HG03342 (cell line): ENCODE data around the gene FATE1.
A peak's percentile ranks its signal among the peaks of the same experiment; 100 is the strongest.
"Not testable (repeated sequence)": the region's sequence is repeated elsewhere in the genome, so short reads cannot be mapped to it uniquely, and the experiment has no call there.

Experiments
- ATAC-seq: cut with Tn5 transposase; IDR thresholded peaks from one replicate; pipeline ENCODE4 v1.9.1; 2021; ENCODE audit warnings: mild to moderate bottlenecking, moderate library complexity; ENCODE audit not compliant: unreplicated experiment

The FATE1 gene, protein sequence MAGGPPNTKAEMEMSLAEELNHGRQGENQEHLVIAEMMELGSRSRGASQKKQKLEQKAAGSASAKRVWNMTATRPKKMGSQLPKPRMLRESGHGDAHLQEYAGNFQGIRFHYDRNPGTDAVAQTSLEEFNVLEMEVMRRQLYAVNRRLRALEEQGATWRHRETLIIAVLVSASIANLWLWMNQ

DNA sequence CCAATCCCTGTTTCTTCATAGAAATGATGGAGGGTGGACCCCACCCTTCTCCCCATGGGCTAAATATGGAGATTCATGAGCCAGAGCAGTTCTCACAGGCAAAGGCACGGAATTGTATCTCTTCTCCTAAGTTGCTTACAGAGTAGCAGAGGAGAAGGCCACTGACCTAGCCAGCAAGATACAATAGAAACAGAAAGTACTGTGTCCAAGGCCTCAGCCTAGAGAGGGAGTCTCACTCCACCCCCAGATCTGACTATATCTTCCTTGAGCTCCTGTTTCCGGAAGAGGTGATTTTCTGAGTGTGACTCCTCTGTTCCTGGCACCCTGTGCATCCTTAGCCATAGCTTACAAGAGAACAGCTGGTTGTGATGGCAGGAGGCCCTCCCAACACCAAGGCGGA lies at the start of gene FATE1:
Gene FATE1 (plus strand): TSS at position 284 of the 400 bp plus-strand sequence. CDS start 85 bp downstream, at position 369.
- ATAC-seq, result no peak

DNA sequence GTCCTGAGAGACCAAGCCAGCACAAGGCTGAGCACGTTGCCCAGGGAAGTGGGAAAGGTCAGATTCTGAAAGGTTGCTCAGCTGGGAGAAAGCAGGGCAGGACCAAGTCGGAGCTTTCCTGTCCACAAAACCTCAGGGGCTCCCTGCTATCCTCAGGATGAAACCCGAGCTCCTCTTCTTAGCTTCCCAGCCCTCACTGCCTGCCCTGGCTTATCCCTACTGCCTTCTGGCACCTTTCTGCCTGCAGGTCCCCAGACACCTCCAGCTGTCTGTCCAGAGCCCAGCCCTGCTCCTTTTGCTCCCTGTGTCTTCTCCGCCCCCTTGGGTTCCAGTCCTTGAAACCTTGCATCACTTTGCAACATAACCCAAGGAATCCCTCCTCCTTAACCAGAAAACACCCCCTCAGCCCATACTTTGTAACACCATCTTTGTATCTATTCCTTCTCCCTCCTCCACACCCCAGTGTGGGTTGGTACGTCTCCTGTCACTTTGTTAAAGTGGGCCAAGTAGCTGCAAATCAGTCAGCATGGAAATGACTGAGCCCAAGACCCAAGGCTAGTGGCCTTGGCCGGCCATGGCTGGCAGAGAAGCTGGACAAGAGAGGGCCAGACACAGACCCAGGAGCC lies 40.6 kb upstream of the FATE1 start:
- no peak for ATAC-seq

GRCh38 chrX:151676196-151676595 lies 39.6 kb upstream of the FATE1 start:
- no peak for ATAC-seq

DNA sequence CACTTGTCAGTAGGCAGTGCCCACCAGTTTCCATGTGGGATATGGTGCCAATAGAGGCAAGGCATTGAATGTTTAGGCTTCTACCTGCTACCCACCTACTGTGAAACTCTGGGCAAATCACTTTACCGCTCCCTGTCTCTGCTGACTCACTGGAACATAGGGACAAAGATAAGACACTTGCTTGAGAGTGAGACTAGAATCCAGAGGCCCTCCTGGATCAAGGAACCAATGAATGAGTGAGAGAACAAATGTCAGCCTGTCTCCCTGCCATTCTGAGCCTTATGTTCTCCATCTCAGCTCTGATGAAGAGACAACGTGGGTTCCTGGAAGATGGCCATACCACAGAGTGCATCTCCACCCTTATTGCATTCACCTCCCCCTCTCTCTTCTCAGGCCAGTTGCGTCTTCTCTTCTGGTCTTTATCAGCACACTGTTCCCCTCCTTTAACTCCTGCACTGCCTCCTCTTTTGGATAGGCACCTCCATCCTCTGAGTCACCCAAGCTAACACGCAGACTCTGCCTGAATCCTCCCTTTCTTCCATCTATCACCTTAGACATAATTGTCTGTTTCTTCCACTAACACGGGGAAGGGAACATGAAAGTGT lies 35.9 kb upstream of the FATE1 start:
- no peak for ATAC-seq

DNA sequence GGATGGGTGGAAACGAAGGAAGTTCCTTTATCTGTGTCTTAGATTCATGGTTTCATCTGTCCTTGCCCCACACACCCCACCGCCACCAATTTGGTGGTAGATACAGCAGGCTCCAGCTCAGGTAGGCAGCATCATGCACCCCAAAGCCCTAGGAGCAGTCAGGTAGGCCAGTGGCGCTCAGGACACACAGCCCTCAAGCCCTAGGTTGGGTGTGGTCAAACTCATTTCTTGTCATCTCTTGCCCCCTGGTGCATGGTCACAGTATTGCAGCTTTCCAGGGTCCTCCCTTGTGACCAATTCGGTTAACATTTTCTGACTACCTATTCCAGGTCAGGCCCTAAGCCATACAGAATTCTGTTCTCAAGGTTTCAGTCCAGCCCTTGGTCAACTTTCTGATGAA lies 35.0 kb upstream of the FATE1 start:
- peak; percentile 95 for ATAC-seq

DNA sequence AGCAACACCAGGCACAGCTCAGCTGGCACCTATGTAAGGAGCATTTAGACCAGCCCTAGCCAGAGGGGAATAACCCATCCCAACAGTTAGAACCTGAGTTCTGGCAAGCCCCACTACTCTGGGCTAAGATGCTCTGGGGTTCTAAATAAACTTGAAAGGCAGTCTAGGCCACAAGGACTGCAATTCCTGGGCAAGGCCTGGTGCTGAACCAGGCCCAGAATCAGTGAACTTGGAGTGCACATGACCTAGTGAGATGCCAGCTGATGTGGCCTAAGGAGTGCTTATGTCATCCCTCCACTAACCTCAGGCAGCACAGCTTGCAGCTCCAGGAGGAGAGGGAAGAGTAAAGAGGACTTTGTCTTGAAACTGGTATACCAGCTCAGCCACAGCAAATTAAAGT lies 28.2 kb upstream of the FATE1 start:
- ATAC-seq, result no peak

- no peak for ATAC-seq
Measured at GRCh38 chrX:151688695-151689094, 27.1 kb upstream of the FATE1 start.

- ATAC-seq, result no peak
Measured at GRCh38 chrX:151692825-151693224, 23.0 kb upstream of the FATE1 start.

DNA sequence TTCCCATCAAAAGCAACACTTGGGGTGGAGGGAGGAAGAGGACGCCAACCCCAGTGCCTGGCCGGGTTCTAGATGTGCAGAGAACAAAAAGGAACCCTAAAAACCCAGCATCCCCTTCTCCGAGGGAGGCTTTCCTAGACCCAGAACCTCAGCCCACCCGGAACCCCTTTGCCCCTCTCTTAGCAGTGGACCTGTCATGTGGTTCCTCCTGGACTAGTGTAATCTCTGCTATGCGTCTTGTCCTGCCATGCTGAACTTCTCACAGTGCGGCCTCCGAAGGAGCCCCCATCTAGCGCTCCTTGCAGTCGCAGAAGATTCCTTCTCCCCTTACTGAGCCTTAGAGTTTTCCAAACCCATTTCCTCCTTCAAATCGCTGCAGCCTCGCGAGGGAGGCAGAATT lies 21.7 kb upstream of the FATE1 start:
- no peak for ATAC-seq

GRCh38 chrX:151694661-151695582 lies 20.9 kb upstream of the FATE1 start, which contains the start of gene PRRG3:
TSS of gene PRRG3 (plus strand) at chrX:151695458. CDS start at chrX:151698815, 3,357 bp downstream.
- ATAC-seq, result no peak

- ATAC-seq, result no peak
Measured at GRCh38 chrX:151695583-151696340, 20.1 kb upstream of the FATE1 start.

DNA sequence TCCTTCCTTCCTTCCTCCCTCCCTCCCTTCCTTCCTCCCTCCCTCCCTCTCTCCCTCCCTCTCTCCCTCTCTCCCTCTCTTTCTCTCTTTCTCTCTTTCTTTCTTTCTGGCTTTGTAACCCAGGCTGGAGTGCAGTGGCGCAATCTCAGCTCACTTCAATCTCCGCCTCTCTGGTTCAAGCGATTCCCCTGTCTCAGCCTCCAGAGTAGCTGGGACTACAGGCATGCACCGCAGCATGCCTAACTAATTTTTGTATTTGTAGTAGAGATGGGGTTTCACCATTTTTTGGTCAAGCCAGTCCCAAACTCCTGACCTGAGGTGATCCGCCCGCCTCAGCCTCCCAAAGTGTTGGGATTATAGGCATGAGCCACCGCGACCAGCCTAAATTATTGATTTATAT lies 18.8 kb upstream of the FATE1 start:
- not testable (repeated sequence) for ATAC-seq

DNA sequence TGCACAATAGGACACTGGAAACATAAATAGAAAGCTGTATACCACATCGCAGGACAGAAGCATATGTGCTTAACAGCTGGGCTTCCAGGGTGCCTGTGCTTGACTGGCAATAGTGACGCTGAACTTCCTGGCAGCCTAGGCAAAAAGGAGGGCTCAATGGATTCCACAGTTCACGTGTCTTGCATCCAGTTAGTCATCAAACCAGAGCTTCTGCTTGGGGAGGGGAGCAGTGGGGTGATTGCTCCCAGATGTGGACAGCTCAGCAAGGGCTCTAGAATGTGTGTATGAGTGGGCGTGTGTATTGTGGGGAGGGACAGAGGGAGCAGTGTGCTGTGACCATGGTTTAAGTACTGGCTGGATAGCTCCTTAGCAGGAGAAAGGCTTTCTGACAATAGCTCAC lies 18.3 kb upstream of the FATE1 start:
- no peak for ATAC-seq

- ATAC-seq, result no peak
Measured at GRCh38 chrX:151698485-151698884, 17.4 kb upstream of the FATE1 start.

DNA sequence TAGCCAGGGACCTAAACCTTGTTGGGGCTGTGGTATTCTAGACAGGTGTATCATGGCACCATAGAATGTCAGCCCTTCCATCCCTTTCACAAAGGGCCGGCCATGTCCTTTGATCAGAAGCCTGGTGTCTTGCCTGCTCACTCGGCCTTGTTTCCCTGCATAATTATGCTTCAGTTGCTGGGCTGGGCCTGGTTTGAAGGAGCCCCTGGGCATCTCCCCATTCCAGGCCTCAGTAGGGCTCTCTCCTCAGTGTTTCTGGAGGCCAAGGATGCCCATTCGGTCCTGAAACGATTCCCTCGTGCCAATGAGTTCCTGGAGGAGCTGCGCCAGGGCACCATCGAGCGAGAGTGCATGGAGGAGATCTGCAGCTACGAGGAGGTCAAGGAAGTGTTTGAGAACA lies 16.1 kb upstream of the FATE1 start:
- ATAC-seq, result no peak

DNA sequence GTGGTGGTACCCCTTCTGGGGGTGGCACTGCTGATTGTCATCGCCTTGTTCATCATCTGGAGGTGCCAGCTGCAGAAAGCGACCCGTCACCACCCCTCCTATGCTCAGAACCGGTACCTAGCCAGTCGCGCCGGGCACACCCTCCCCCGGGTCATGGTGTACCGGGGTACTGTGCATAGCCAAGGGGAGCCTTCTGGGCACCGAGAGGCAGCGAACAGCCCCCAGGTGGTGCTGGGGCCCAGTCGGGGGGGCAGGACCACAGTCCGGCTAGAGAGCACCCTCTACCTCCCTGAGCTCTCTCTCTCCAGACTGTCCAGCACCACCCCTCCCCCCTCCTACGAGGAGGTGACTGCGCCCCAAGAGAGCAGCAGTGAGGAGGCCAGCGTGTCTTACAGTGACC lies 15.3 kb upstream of the FATE1 start:
- ATAC-seq, result no peak

GRCh38 chrX:151701071-151701470 lies 14.8 kb upstream of the FATE1 start:
- no peak for ATAC-seq

- no peak for ATAC-seq
Measured at GRCh38 chrX:151701531-151701930, 14.3 kb upstream of the FATE1 start.

GRCh38 chrX:151702026-151702714 lies 13.7 kb upstream of the FATE1 start:
- ATAC-seq, result no peak

DNA sequence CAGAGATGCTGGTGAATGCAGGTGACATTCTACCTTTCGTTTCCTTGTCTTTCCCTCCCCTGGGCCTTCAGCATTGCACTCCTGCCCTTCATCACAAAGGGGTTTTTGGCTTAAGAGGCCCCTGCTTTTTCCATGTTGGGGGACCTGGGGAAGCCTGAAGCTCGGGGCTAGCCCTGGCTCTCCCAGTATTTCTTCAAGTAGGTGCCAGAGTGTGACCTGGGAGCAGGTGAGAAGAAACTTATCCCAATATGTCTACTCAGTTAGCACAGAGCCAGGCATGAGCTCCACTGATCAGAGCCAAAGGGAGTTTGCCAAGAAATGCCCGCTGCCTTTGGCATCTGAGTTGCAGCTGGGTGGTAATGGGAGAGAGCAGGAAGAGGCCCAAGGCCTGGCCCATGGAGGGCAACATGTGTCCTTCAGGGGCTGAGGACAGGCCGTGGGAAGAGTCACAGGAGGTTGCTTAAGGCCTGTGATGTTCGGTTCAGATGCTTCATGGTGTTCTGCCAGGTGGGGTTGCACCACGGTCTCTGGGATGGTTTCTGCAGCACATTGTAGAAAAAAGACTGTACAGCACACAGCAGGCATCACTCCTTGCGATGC lies 13.0 kb upstream of the FATE1 start:
- no peak for ATAC-seq
